NCI-H1694 treated with DMSO at 0.1 percent for 48 hours (cell line): ENCODE results near the gene ABI1.

ENCODE experiments used
- DNase-seq: peaks from one replicate; lab custom pipeline; 2025; lab: John Stamatoyannopoulos, UW

Gene ABI1

DNA sequence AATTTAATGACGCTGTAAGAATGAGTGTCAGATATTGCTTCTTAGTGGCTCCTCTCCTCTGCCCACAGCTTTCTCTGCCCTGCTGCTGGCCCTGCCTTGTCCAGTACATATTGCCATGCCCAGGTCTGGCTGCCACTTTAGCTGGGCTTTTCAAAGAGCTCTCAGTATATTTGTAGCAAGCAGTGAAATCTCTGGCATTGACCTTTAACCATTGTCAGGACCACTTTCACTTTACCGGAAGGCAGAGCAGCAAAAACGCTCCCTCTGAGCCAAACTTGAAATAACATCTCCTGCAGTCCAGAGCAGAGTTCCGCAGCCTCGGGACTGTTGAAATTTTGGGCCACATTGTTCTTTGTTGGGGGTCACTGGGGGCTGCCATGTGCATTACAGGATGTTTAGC is 149.4 kb downstream of the ABI1 start:
- DNase-seq, result no peak

- no peak for DNase-seq
Observed at GRCh38 chr10:26706936-26707335, 153.8 kb downstream of the ABI1 start.

DNA sequence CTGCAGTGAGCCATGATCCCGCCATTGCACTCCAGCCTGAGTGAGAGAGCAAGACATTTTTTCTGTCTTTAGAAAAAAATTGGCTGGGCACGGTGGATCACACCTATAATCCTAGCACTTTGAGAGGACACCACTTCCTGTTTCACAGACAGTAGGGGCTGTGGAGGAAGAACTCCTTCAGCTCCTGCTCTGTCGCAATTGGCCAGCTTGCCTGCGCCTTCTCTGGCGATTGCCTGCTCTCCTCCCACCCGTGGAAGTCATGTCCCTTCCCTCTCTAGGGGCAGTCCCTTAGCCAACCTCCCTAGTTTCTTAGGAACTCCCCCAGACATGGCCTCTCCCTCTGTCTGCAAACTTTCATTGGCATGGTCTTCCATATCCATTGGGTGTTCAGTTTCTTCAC is 154.6 kb downstream of the ABI1 start:
- DNase-seq, result no peak

DNA sequence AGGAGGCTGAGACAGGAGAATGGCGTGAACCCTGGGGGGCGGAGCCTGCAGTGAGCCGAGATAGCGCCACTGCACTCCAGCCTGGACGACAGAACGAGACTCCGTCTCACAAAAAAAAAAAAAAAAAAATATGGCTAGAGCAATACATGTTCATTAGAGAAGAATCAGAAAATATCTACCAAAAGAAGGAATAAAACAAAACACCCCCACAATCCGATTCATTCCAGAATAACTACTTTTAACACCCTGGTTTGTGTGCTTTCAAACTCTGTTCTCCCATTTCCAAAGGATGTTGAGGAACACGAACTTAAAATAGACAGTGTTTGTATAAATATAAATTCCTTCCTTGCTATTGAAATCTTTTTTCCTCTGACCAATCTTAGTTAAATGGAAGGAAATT is 156.8 kb downstream of the ABI1 start:
- no peak for DNase-seq

- DNase-seq, result no peak
Observed at GRCh38 chr10:26703096-26703495, 157.7 kb downstream of the ABI1 start.

- no peak for DNase-seq
Observed at GRCh38 chr10:26700884-26701630, 159.7 kb downstream of the ABI1 start.

GRCh38 chr10:26699631-26700030 is 161.1 kb downstream of the ABI1 start:
- no peak for DNase-seq

DNA sequence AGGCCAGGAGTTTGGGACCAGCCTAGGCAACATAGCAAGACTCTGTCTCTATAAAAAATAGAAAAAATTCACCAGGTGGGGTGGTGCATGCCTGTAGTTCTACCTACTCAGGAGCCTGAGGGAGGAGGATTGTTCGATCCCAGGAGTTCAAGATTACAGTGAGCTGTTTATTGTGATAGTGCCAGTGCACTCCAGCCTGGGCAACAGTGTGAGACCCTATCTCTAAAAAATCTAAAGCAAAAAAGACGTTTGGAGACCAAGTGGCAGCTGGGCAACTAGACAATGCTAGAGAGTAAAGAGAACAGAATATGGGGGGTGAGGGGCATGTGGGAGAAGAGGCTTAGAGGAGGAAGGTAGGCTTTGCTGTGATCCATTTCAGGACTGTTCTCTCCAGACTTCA is 161.8 kb downstream of the ABI1 start:
- DNase-seq, result no peak

GRCh38 chr10:26697922-26698608 is 162.7 kb downstream of the ABI1 start:
- no peak for DNase-seq

GRCh38 chr10:26697163-26697921 is 163.4 kb downstream of the ABI1 start, which contains the start of gene PDSS1:
TSS of gene PDSS1 (plus strand) at chr10:26697701. CDS start at chr10:26697712, 11 bp downstream.
- DNase-seq, result peak; percentile 38

- DNase-seq, result no peak
Observed at GRCh38 chr10:26696786-26697162, 164.0 kb downstream of the ABI1 start.
